Superior temporal gyrus (tissue), 1 donor: ENCODE measurements around the gene SIX6.
A peak's percentile ranks its signal among the peaks of the same experiment; 100 is the strongest.

Experiments used
- DNase-seq: peaks from one replicate; pipeline ENCODE4 v3.0.0-alpha.2; 2016; ENCODE audit errors: extremely low spot score

The SIX6 gene

DNA sequence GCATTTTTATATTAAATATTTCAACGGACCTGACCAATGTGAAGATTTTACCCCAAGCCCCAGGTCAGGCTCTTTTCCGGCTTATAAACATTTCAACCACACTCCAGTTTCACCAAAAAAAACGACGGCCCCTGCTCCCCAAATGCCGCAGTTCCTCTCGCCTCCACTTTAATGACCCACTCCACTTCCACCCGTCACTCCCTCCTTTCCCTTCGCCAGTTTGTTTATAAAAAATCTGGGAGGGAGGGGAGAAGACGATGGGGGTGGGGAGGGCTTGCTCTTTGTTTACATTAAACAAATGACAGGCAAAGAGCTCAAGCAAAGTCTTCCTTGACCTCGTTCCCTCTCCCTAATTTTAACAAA is 5.4 kb downstream of the SIX6 start:
- DNase-seq, result no peak

GRCh38 chr14:60514741-60515491 is 6.0 kb downstream of the SIX6 start:
- DNase-seq, result no peak

DNA sequence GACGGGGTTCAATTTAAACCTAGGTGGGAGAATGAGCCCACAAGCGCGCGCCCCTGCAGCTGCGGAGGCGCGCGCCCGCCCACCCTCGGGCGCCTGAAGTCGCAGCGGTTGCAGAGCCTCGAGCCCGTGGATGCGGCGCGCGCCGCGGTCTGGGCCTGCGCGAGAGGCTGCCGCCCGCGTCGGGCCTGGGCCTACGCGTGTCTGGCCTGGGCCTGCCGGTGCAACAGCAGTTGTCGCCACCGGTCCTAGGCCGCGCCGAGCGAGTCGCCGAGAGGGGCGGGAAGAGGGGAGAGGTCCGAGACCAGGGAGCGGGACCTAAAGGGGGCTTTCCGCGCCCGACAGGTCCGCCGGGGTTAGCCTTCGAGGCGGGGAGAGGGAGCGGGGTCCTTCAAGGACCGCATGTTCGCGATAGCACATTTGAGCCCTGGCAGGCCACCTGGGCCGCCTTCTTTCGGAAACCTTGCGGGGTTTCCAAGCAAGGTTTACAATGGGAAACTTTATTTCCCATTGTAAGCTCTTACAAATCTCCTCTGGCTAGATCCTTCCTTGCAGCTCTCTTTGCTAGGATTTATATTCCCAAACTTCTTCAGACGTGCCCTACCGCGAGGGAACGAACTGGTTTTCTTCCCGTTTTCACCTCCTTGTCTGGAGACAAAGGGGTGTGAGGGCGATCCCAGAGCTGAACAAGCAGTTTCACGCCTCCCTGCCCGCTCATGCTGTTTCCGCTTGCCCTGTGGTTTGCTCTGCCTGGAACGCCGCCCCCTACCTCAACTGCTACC is 6.8 kb downstream of the SIX6 start:
- no peak for DNase-seq

DNA sequence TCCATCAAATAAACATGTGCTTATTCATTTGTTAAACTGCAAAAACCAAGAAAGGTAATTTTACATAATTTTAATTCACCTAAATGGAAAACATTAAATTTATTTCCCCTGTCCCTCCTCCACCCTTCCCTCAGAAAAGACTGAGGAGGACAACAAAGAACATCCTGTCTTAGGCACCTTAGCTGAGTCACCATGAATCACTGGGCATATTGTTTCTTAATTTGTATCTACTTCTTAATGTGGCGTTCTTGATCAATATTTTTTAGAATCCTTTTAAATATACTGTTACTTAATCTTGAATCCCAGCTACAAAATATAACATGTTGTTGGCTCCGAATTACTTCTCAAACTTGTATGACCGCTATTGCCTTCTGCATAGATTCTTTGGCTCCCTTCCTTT is 23.5 kb downstream of the SIX6 start:
- DNase-seq, result no peak

DNA sequence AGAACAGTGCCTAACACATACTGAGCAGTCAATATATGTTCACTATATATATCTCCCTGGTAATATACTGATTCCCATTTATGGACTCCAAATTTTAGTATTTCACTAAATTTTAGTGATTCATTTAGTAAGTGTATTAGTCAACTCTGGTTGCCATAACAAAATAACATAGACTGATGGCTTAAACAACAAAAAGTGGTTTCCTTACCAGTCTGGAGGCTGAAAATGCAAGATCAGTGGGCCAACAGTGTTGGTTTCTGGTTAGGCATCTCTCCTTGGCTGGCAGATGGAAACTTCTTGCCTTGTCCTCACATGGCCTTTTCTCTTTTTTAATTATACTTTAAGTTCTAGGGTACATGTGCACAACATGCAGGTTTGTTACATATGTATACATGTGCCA is 28.7 kb downstream of the SIX6 start:
- DNase-seq, result no peak

DNA sequence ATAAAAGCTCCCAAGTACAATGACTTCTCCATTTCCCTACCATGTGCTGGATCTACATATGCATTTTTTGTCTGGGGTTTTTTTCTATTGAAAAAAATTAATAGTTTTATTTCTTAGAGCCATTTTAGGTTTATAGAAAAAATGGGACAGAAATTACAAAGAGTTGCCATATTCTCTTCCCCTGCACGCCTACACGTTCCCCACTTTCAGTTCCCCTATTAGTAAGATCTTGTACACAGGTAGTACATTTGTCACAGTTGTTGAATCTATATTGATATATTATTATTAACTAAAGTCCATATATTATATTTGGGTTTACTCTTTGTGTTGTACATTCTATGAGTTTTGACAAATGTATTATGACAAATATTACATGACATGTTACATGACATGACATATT is 35.7 kb downstream of the SIX6 start:
- DNase-seq, result no peak

DNA sequence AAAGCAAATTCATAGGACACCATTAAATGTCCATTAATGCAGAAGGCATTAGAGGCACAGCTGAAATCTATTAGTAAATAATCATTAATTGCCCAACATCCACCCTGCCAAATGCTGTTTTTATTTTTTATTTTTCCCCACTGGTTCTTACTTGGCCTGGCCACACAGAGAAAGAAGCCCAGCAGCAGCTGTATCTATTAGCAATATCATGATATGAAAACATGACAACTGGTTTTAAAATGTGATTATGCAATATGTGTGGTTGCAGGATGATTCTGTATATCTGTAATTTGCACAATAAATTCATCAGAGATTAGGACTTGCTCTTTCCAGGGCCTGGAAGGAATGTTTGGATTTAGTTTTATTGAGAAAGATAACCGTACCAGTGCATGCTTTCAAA is 44.9 kb downstream of the SIX6 start:
- no peak for DNase-seq

GRCh38 chr14:60561845-60562746 is 53.1 kb downstream of the SIX6 start:
- peak; percentile 82 for DNase-seq
